Measurements from ENCODE around the gene MYH9.

MYH9 gene

DNA sequence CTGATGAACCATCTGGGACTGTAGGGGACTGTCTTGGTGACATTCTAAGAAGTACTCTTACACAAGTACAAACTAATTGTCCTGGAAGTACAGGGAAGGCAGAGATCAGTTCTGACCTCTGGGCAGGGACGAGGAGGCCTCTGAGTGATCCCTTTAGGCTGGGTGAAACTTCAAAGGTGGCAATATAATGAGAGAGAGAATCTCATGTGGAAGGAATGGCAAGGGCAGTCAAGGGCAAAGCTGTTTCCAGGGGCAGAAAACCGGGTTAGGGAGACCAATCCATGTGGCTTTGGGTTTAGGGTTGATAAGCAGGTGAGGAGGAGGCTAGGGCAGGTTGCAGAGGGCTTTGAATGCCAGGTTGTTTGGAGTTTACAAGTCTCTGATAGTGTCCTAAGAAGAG, 21.3 kb upstream of the MYH9 start:
- H3K27ac ChIP-seq, result no peak overlapping the region
- TF ChIP-seq, protein P1, sequence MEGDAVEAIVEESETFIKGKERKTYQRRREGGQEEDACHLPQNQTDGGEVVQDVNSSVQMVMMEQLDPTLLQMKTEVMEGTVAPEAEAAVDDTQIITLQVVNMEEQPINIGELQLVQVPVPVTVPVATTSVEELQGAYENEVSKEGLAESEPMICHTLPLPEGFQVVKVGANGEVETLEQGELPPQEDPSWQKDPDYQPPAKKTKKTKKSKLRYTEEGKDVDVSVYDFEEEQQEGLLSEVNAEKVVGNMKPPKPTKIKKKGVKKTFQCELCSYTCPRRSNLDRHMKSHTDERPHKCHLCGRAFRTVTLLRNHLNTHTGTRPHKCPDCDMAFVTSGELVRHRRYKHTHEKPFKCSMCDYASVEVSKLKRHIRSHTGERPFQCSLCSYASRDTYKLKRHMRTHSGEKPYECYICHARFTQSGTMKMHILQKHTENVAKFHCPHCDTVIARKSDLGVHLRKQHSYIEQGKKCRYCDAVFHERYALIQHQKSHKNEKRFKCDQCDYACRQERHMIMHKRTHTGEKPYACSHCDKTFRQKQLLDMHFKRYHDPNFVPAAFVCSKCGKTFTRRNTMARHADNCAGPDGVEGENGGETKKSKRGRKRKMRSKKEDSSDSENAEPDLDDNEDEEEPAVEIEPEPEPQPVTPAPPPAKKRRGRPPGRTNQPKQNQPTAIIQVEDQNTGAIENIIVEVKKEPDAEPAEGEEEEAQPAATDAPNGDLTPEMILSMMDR (IDR thresholded peaks at IDR 0.05), result no peak
- H3K4me1 ChIP-seq, result peaks cover 0 to 12% (median 0%) of the 10 kb centered on the region in 4 donors
- no peaks in the 10 kb centered on the region for H3K9me3 ChIP-seq
- no peak for DNase-seq
- no peaks in the 10 kb centered on the region for H3K27me3 ChIP-seq
- H3K4me3 ChIP-seq, result no peak overlapping the region
- intact Hi-C loops (cut with DNase I; ENCODE audit: low total_unique reads), result loop anchor here (5.0 kb wide), 1 partner anchor 38 kb away; no protein-coding TSS in a partner anchor
- H3K36me3 ChIP-seq, result no peaks in the 10 kb centered on the region

DNA sequence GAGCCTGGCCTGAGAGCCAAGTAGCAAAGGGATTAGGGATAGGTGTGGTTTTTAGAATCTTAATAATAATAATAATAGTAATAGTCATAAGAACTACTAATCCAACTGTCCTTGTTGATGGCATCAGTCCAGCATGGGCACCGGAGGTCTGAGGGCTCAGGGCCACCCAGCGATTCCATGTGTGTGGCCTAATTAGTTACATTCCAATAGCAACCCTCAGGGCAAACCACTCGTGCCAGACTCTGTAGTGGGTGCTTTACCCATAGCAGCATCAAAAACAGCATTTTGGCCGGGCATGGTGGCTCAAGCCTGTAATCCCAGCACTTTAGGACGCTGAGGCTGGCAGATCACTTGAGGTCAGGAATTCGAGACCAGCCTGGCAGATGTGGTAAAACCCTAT, 19.0 kb upstream of the MYH9 start:
- no peak overlapping the region for H3K27ac ChIP-seq
- H3K4me1 ChIP-seq, result peaks cover 0 to 12% (median 0%) of the 10 kb centered on the region in 4 donors
- no peak for DNase-seq
- no peaks in the 10 kb centered on the region for H3K9me3 ChIP-seq
- no peaks in the 10 kb centered on the region for H3K27me3 ChIP-seq
- intact Hi-C loops (cut with DNase I; ENCODE audit: low total_unique reads), result loop anchor here (5.0 kb wide), 1 partner anchor 41 kb away; no protein-coding TSS in a partner anchor
- TF ChIP-seq, protein P1 (IDR thresholded peaks at IDR 0.05), result no peak
- no peak overlapping the region for H3K4me3 ChIP-seq
- no peaks in the 10 kb centered on the region for H3K36me3 ChIP-seq

DNA sequence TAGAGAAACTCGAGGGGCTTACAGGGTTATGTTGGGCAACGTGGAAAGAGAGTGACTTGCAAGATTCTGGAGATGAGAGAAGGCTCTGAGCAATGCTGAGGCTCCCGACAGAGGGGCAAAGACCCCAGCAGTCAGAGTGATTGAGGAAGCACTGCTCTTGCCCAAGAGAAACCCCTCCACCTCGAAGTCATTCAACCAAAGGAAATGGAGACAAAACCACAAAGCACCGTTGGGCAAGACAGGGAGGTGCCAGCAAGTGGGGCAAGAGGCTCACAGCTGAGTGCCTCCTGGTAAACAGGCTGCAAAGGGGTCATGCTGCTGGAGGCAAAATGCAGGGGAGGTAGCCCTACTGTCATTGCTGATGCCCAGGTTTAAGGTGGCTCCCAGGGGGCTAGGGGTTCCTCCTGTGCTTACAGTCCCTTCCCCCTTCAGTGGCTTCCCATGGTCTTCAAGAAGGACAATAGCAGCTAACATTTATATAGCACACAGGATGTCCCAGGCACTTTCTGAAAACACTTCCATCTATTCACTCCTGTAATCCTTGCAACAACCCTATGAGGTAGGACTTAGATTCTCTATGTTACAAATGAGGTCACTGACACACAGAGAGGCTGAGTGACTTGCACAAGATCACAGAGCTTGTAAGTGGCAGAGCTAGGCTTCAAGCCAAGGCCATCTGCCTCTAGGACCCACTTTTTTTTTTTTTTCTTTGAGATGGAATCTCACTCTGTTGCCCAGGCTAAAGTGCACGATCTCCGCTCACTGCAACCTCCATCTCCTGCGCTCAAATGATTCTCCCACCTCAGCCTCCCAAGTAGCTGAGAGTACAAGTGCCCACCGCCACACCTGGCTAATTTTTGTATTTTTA, 18.1 kb upstream of the MYH9 start:
- intact Hi-C loops (cut with DNase I; ENCODE audit: low total_unique reads), result loop anchor here (5.0 kb wide), 1 partner anchor 41 kb away; no protein-coding TSS in a partner anchor
- Histone ChIP-seq H3K36me3 (no peaks in the 10 kb centered on the region), H3K27me3 (no peaks in the 10 kb centered on the region), H3K4me1 (peaks cover 0 to 12% (median 0%) of the 10 kb centered on the region in 4 donors), H3K4me3 (no peak overlapping the region), H3K27ac (no peak overlapping the region), H3K9me3 (no peaks in the 10 kb centered on the region)
- peak in 1 of 2 donors; percentile 70 for DNase-seq
- TF ChIP-seq, protein P1 (IDR thresholded peaks at IDR 0.05), result no peak

DNA sequence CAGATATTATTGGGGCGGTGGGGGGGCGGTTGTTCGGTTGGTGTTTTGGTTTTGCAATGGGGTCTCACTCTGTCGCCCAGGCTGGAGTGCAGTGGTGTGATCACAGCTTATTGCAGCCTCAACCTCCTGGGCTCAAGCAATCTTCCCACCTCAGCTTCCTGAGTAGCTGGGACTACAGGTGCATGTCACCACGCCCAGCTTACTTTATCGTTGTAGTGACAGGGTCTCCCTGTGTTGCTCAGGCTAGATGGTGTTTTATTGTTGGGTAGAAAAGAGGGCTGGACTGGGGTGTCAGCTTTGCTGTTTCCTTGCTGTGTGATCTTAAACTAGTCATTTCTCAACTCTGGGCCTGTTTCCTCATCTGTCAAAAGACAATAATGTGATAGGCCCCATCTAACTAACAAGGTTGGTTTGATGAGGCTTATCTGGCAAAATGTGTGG, 17.5 kb upstream of the MYH9 start:
- Histone ChIP-seq H3K4me1 (peaks cover 0 to 9% (median 0%) of the 10 kb centered on the region in 4 donors), H3K9me3 (no peaks in the 10 kb centered on the region)

DNA sequence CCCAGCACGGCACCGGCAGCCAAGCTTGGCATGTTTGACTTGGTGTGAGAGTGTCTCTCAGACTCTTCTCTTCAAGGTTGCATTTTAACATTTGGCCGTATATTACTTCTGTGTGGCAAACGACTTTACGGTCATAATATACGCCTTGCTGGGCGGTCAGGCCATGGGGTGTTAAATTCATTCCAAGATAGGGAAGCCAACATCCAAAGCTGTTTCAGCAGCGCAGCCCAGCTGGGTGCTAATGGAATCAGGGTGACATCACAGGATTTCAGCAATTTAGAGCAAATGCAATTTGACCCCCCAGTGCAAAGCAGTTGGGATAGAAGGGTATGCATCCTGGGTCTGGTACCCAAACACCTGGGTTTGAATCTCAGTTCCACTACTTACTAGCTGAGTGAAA, 16.7 kb upstream of the MYH9 start:
- TF ChIP-seq, protein P1 (IDR thresholded peaks at IDR 0.05), result no peak
- H3K27ac ChIP-seq, result no peak overlapping the region
- H3K4me1 ChIP-seq, result peaks cover 0 to 2% (median 0%) of the 10 kb centered on the region in 4 donors
- DNase-seq, result no peak
- H3K9me3 ChIP-seq, result no peaks in the 10 kb centered on the region
- H3K36me3 ChIP-seq, result no peaks in the 10 kb centered on the region
- H3K27me3 ChIP-seq, result no peaks in the 10 kb centered on the region
- no peak overlapping the region for H3K4me3 ChIP-seq
- intact Hi-C loops (cut with DNase I; ENCODE audit: low total_unique reads), result no loop called here

More for the DNA sequence above, 17.5 kb upstream of the MYH9 start:
- no peak for DNase-seq
- TF ChIP-seq, protein P1 (IDR thresholded peaks at IDR 0.05), result no peak
- Histone ChIP-seq H3K36me3 (no peaks in the 10 kb centered on the region), H3K27me3 (no peaks in the 10 kb centered on the region), H3K27ac (no peak overlapping the region), H3K4me3 (no peak overlapping the region)
- intact Hi-C loops (cut with DNase I; ENCODE audit: low total_unique reads), result loop anchor here (5.0 kb wide), 1 partner anchor 42 kb away; no protein-coding TSS in a partner anchor

Measured in tibial artery (tissue), 4 donors.